Nephron (organoid): ENCODE data around the gene TLCD1.
A peak's percentile ranks its signal among the peaks of the same experiment; 100 is the strongest.

Source experiments
- H3K27ac Mint-ChIP-seq, 3 experiments: 2 replicates each; pipeline ENCODE4 v1.8.0; 2020; ENCODE audit warnings: mixed read lengths in 3 of 3, mild to moderate bottlenecking in 2 of 3, moderate library complexity in 1 of 3
- H3K27me3 Mint-ChIP-seq: 2 replicates; pipeline ENCODE4 v1.8.0; 2021; ENCODE audit warnings: low read depth, mild to moderate bottlenecking, moderate library complexity, mixed read lengths
- H3K36me3 Mint-ChIP-seq: 2 replicates; pipeline ENCODE4 v1.8.0; 2020; ENCODE audit warnings: low read depth, mixed read lengths
- H3K4me1 Mint-ChIP-seq: 2 replicates; pipeline ENCODE4 v1.8.0; 2020; ENCODE audit warnings: mixed read lengths
- H3K4me3 Mint-ChIP-seq, 3 experiments: 2 replicates each; pipeline ENCODE4 v1.8.0; 2020; ENCODE audit warnings: mild to moderate bottlenecking in 3 of 3, mixed read lengths in 3 of 3, moderate library complexity in 2 of 3
- H3K9me3 Mint-ChIP-seq: 2 replicates; pipeline ENCODE4 v1.8.0; 2020; ENCODE audit warnings: mixed read lengths
- TF ChIP-seq, protein P1 (sequence below), 3 experiments: fragments of 200-600 bp; sonication (generic); IDR thresholded peaks; one replicate each; pipeline ENCODE4 v1.5.0; 2021; ENCODE audit warnings: antibody characterized with exemption in 3 of 3; ENCODE audit not compliant: unreplicated experiment in 3 of 3

The TLCD1 gene

DNA sequence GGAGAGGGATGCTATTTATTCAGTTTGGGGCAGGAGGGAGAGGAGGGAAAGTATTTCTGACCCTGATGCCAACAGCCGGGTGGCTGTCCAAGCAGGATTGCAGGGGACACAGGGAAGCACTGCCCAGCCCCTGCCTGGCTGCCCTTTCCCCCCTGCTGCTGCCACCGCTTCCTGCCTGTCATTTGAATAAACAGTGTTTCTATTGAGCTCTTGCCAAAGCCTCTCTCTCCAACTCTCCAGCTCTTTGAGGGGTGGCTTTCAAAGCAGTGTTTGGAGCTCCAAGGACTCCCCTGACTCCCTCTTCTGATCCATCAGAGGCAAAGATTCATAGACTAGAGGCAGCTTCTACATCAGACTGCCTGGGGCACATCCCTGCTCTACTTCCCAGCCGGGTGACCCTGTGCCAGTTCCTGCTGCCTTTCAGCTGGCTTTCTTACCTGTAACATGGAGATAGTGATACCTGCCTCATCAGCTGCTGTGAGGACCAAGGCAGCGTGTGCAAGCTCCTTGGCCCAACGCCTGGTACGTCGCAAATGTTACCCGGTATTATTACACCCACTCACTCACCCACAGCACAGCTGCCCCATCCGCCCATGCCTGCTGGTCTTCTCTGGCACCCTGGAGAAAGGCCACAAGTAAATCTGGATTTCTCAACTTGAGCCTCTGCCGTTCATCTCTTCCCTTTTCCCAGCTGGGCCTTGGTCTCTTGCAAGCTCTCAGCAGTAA is 23.8 kb downstream of the TLCD1 start:
- TF ChIP-seq, protein P1, sequence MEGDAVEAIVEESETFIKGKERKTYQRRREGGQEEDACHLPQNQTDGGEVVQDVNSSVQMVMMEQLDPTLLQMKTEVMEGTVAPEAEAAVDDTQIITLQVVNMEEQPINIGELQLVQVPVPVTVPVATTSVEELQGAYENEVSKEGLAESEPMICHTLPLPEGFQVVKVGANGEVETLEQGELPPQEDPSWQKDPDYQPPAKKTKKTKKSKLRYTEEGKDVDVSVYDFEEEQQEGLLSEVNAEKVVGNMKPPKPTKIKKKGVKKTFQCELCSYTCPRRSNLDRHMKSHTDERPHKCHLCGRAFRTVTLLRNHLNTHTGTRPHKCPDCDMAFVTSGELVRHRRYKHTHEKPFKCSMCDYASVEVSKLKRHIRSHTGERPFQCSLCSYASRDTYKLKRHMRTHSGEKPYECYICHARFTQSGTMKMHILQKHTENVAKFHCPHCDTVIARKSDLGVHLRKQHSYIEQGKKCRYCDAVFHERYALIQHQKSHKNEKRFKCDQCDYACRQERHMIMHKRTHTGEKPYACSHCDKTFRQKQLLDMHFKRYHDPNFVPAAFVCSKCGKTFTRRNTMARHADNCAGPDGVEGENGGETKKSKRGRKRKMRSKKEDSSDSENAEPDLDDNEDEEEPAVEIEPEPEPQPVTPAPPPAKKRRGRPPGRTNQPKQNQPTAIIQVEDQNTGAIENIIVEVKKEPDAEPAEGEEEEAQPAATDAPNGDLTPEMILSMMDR (IDR thresholded peaks at IDR 0.05; ENCODE audit: unreplicated experiment in 3 of 3), result no peak
- Mint-ChIP-seq H3K4me3 (no peak overlapping the region), H3K27me3 (no peaks in the 10 kb centered on the region), H3K27ac (peak overlapping the region; percentile 10 to 64 (median 42)), H3K9me3 (no peaks in the 10 kb centered on the region), H3K36me3 (peaks cover 55% of the 10 kb centered on the region), H3K4me1 (peaks cover 1% of the 10 kb centered on the region)

DNA sequence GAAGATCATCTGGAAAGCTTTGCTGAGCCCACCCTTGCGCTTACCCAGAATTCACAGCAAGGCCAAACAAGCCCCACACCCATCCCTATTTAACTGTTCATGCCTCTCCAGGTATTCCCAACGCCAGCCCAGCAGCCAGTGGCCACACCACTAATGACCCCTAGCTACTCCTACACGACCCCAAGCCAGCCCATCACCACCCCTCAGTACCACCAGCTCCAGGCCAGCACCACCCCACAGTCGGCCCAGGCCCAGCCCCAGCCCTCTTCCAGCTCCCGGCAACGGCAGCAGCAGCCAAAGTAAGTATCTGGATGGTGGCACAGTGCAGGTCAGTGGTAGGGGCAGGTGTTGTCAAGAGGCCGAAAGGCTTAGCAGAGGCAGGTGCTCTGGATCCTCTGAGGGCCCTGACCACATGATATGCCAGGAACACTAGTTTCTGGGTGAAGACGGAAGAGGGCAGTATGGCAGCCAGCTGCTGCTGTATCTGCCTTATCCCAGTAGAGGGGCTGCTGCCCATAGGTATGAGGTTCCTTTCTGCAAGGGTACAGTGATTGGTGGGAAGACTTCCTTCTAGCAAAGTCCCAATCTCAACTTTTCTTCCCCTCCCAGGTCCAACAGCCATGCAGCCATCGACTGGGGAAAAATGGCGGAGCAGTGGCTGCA is 25.1 kb downstream of the TLCD1 start:
- Mint-ChIP-seq H3K4me1 (no peaks in the 10 kb centered on the region), H3K9me3 (no peaks in the 10 kb centered on the region), H3K27ac (no peak overlapping the region), H3K27me3 (no peaks in the 10 kb centered on the region), H3K4me3 (no peak overlapping the region), H3K36me3 (peaks cover 65% of the 10 kb centered on the region)
- TF ChIP-seq, protein P1 (IDR thresholded peaks at IDR 0.05; ENCODE audit: unreplicated experiment in 3 of 3), result no peak

DNA sequence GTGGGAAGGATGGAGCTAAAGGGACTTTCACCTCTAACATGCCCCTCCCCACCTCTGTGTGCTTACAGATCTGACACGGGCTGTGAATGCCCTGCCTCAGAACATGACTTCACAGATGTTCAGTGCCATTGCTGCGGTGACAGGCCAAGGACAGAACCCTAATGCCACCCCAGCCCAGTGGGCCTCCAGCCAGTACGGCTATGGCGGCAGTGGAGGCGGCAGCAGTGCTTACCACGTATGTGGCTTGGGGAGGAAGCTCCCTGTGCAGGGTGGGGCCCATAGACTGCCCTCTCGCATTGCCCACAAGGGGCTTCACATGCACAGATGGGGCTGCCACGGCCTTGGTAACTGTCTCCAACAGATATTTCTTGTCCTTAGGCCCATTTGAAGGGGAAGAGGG is 25.8 kb downstream of the TLCD1 start:
- Mint-ChIP-seq H3K27ac (no peak overlapping the region), H3K9me3 (no peaks in the 10 kb centered on the region), H3K36me3 (peaks cover 70% of the 10 kb centered on the region), H3K27me3 (no peaks in the 10 kb centered on the region), H3K4me3 (no peak overlapping the region), H3K4me1 (no peaks in the 10 kb centered on the region)
- TF ChIP-seq, protein P1 (IDR thresholded peaks at IDR 0.05; ENCODE audit: unreplicated experiment in 3 of 3), result no peak

DNA sequence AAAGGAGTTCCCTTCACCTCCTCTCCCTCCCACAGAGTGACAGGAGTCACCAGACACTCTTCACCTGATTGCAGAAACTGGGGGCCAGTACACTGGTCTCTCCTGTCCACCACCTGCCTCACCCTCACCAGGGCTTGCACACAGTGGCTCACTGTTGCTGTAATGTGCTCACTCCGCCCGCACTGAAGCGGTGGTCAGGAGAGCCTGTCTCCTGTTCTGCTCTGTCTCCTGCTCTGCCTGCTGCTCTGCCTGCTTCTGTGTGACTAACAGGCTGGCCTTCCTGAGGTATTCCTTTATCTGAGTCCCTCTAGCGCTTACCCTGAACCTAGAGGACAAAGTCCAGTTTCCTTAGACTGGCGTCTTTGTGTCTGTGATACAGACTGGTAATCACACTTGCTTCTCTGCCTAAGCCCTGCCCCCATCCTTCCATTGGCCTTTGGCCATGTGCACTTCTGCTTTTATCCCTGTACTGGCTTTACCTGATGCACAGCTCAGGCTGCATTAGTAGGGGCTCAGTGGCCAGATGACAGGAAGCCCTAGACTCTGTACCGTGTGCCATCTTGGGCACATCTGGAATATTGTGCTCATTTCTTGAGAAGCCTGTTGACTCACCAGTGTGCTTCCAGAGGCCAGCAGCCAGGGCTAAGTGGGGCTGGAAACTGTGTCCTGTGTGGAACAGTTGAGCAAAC is 27.6 kb downstream of the TLCD1 start:
- H3K4me3 Mint-ChIP-seq, result peak overlapping the region in 2 of 3 experiments; percentile 0 to 34
- TF ChIP-seq, protein P1 (IDR thresholded peaks at IDR 0.05; ENCODE audit: unreplicated experiment in 3 of 3), result no peak

DNA sequence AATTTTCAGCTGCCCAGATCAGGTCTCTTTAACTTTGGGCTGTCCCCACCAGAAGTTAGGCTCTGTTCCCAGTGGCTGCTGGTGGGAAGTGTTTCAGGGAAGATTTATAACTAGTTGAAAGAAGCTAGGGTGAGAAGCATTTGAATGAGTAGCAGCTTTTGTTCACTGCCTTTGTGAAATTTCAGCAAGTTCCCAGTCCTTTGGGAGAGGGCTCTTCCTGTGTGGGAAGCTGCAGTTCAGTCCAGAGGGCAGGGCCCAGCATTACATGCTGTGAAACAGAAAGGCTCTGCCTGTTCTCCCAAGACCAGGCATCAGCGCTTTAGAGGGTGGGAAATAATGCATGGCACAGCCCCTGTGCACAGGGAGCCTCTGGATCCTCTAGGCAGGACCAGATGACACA is 32.2 kb downstream of the TLCD1 start:
- H3K4me1 Mint-ChIP-seq, result no peaks in the 10 kb centered on the region
- TF ChIP-seq, protein P1 (IDR thresholded peaks at IDR 0.05; ENCODE audit: unreplicated experiment in 3 of 3), result no peak

More for the DNA sequence above, 27.6 kb downstream of the TLCD1 start:
- no peaks in the 10 kb centered on the region for H3K27me3 Mint-ChIP-seq
- H3K36me3 Mint-ChIP-seq, result peaks cover 81% of the 10 kb centered on the region
- H3K9me3 Mint-ChIP-seq, result no peaks in the 10 kb centered on the region
- peak overlapping the region; percentile 90 to 99 (median 94) for H3K27ac Mint-ChIP-seq
- no peaks in the 10 kb centered on the region for H3K4me1 Mint-ChIP-seq

More for the DNA sequence above, 32.2 kb downstream of the TLCD1 start:
- Mint-ChIP-seq H3K27ac (no peak overlapping the region), H3K9me3 (no peaks in the 10 kb centered on the region), H3K36me3 (peaks cover 82% of the 10 kb centered on the region), H3K27me3 (no peaks in the 10 kb centered on the region), H3K4me3 (no peak overlapping the region)
